ENCODE results near the gene CDK10.
A peak's percentile ranks its signal among the peaks of the same experiment; 100 is the strongest.
"Not testable (repeated sequence)": the region's sequence is repeated elsewhere in the genome, so short reads cannot be mapped to it uniquely, and the experiment has no call there.

CDK10 gene

GRCh38 chr16:89668790-89669158 is 17.7 kb upstream of the CDK10 start:
- H3K27me3 ChIP-seq (ENCODE audit: insufficient read depth, poor library complexity, severe bottlenecking), result no peaks in the 10 kb centered on the region
- H3K27ac ChIP-seq (replicated peaks), result no peak overlapping the region
- TF ChIP-seq REST (IDR thresholded peaks at IDR 0.05; ENCODE audit: insufficient replicate concordance, low read depth) (no peak), CTCF (IDR thresholded peaks at IDR 0.05; ENCODE audit: insufficient read depth, low read length) (no peak), POLR2AphosphoS5 (IDR thresholded peaks at IDR 0.05; ENCODE audit: low read depth) (no peak), SPI1 (IDR thresholded peaks at IDR 0.05; ENCODE audit: borderline replicate concordance, low read depth) (no peak), GABPA (IDR thresholded peaks at IDR 0.05; ENCODE audit: low read depth) (no peak)
- DNase-seq (ENCODE audit: low read depth in 1 of 2, low spot score in 1 of 2), result no peak
- no peak overlapping the region for H3K4me3 ChIP-seq (replicated peaks; ENCODE audit: insufficient read depth, low read length)

GRCh38 chr16:89669755-89670154 is 16.7 kb upstream of the CDK10 start:
- Histone ChIP-seq H3K4me3 (replicated peaks; ENCODE audit: insufficient read depth, low read length) (no peak overlapping the region), H3K27ac (replicated peaks) (no peak overlapping the region), H3K27me3 (ENCODE audit: insufficient read depth, poor library complexity, severe bottlenecking) (no peaks in the 10 kb centered on the region)
- DNase-seq (ENCODE audit: low read depth in 1 of 2, low spot score in 1 of 2), result no peak
- TF ChIP-seq GABPA (IDR thresholded peaks at IDR 0.05; ENCODE audit: low read depth), result no peak
- TF ChIP-seq CTCF (IDR thresholded peaks at IDR 0.05; ENCODE audit: insufficient read depth, low read length), result no peak
- no peak for TF ChIP-seq SPI1 (IDR thresholded peaks at IDR 0.05; ENCODE audit: borderline replicate concordance, low read depth)
- no peak for TF ChIP-seq POLR2AphosphoS5 (IDR thresholded peaks at IDR 0.05; ENCODE audit: low read depth)
- no peak for TF ChIP-seq REST (IDR thresholded peaks at IDR 0.05; ENCODE audit: insufficient replicate concordance, low read depth)

- TF ChIP-seq POLR2AphosphoS5 (IDR thresholded peaks at IDR 0.05; ENCODE audit: low read depth), result no peak
- TF ChIP-seq REST (IDR thresholded peaks at IDR 0.05; ENCODE audit: insufficient replicate concordance, low read depth), result no peak
- TF ChIP-seq GABPA (IDR thresholded peaks at IDR 0.05; ENCODE audit: low read depth), result no peak
- TF ChIP-seq CTCF (IDR thresholded peaks at IDR 0.05; ENCODE audit: insufficient read depth, low read length), result no peak
- TF ChIP-seq SPI1 (IDR thresholded peaks at IDR 0.05; ENCODE audit: borderline replicate concordance, low read depth), result no peak
- peak in 1 of 2 experiments; percentile 32 for DNase-seq (ENCODE audit: low read depth in 1 of 2, low spot score in 1 of 2)
Observed at GRCh38 chr16:89670496-89671431, 15.7 kb upstream of the CDK10 start.

GRCh38 chr16:89671565-89671964 is 14.9 kb upstream of the CDK10 start:
- H3K27me3 ChIP-seq (ENCODE audit: insufficient read depth, poor library complexity, severe bottlenecking); DNase-seq (ENCODE audit: low read depth in 1 of 2, low spot score in 1 of 2); H3K4me3 ChIP-seq (replicated peaks; ENCODE audit: insufficient read depth, low read length); H3K27ac ChIP-seq (replicated peaks): not testable (repeated sequence)

More at GRCh38 chr16:89670496-89671431, 15.7 kb upstream of the CDK10 start:
- Histone ChIP-seq H3K27me3 (ENCODE audit: insufficient read depth, poor library complexity, severe bottlenecking) (no peaks in the 10 kb centered on the region), H3K4me3 (replicated peaks; ENCODE audit: insufficient read depth, low read length) (no peak overlapping the region), H3K27ac (replicated peaks) (no peak overlapping the region)
